GM23248 (cell line): ENCODE data around the gene PNMA6F. TPM values are rescaled to one million over a fixed set of nuclear protein-coding genes. Genes with fewer than 3 reads are reported as not detected.

ENCODE experiments used
- polyA plus RNA-seq: library from polyadenylated mRNA; unstranded; fragments of >200 nt; fragmentation: Nextera tagmentation; extraction: Ambion mirVana; gene quantifications from 2 replicates; pipeline ENCODE4 v1.2.1, GENCODE V29; 2016
- small RNA-seq: library from RNA; depleted of rRNA; stranded (forward); fragments of <200 nt; gene quantifications from one replicate; pipeline ENCODE3, GENCODE V24; 2014; ENCODE audit warnings: low read depth, low replicate concordance
- total RNA-seq: library from RNA; depleted of rRNA; stranded (reverse); fragments of >200 nt; shearing (Covaris generic); gene quantifications from 2 replicates; pipeline ENCODE4 v1.2.3, GENCODE V29; 2014; rRNA removed

Gene PNMA6F
- total and polyA plus RNA-seq, 2 experiments from 2014 or later: not detected

Small RNAs within 50 kb of the gene (small RNA-seq; reads per million reads assigned to genes)
- gene AC152007.1: not detected

Other genes starting within 250 kb of the PNMA6F start
- gene PNMA6A, start 249.3 kb downstream of the PNMA6F start, total RNA-seq: 0.22 and 1.1 TPM in 2 replicates
- 0.19 TPM in 1 of 2 replicates, not detected in the other for gene PNMA6A, start 249.3 kb downstream of the PNMA6F start, polyA plus RNA-seq
- not detected in 2 replicates for gene MAGEA1, start 142.5 kb downstream of the PNMA6F start, total RNA-seq
- gene MAGEA1, start 142.5 kb downstream of the PNMA6F start, polyA plus RNA-seq: not detected in 2 replicates
- 11.5 and 12.0 TPM in 2 replicates for gene ZNF275, start 12.4 kb upstream of the PNMA6F start, total RNA-seq
- gene ZNF275, start 12.4 kb upstream of the PNMA6F start, polyA plus RNA-seq: 6.3 and 6.5 TPM in 2 replicates
- not detected in 2 replicates for gene PNMA6E, start 79.6 kb upstream of the PNMA6F start, total RNA-seq
- gene PNMA6E, start 79.6 kb upstream of the PNMA6F start, polyA plus RNA-seq: not detected in 2 replicates
- gene ZFP92, start 89.7 kb upstream of the PNMA6F start, total RNA-seq: 0.11 TPM in 1 of 2 replicates, not detected in the other
- gene ZFP92, start 89.7 kb upstream of the PNMA6F start, polyA plus RNA-seq: not detected in 2 replicates
- 0.76 and 6.2 TPM in 2 replicates for gene TREX2, start 124.3 kb upstream of the PNMA6F start, total RNA-seq
- gene TREX2, start 124.3 kb upstream of the PNMA6F start, polyA plus RNA-seq: 0.24 and 0.25 TPM in 2 replicates
- gene HAUS7, start 148.8 kb upstream of the PNMA6F start, total RNA-seq: 18.1 and 28.3 TPM in 2 replicates
- gene HAUS7, start 148.8 kb upstream of the PNMA6F start, polyA plus RNA-seq: 17.3 and 24.5 TPM in 2 replicates
- 115 and 129 TPM in 2 replicates for gene BGN, start 173.2 kb upstream of the PNMA6F start, total RNA-seq
- gene BGN, start 173.2 kb upstream of the PNMA6F start, polyA plus RNA-seq: 308 and 314 TPM in 2 replicates
- gene ATP2B3, start 195.9 kb upstream of the PNMA6F start, total RNA-seq: not detected in 2 replicates
- not detected in 2 replicates for gene ATP2B3, start 195.9 kb upstream of the PNMA6F start, polyA plus RNA-seq